GM18519 (cell line): Measurements from ENCODE around the gene S100A4.

Experiments used
- ATAC-seq: cut with Tn5 transposase; IDR thresholded peaks from one replicate; pipeline ENCODE4 v1.9.1; 2021; ENCODE audit warnings: mild to moderate bottlenecking, moderate library complexity; ENCODE audit not compliant: unreplicated experiment, low FRiP score

Gene S100A4

GRCh38 chr1:153549741-153550397 is 4.3 kb upstream of the S100A4 start:
- no peak for ATAC-seq

DNA sequence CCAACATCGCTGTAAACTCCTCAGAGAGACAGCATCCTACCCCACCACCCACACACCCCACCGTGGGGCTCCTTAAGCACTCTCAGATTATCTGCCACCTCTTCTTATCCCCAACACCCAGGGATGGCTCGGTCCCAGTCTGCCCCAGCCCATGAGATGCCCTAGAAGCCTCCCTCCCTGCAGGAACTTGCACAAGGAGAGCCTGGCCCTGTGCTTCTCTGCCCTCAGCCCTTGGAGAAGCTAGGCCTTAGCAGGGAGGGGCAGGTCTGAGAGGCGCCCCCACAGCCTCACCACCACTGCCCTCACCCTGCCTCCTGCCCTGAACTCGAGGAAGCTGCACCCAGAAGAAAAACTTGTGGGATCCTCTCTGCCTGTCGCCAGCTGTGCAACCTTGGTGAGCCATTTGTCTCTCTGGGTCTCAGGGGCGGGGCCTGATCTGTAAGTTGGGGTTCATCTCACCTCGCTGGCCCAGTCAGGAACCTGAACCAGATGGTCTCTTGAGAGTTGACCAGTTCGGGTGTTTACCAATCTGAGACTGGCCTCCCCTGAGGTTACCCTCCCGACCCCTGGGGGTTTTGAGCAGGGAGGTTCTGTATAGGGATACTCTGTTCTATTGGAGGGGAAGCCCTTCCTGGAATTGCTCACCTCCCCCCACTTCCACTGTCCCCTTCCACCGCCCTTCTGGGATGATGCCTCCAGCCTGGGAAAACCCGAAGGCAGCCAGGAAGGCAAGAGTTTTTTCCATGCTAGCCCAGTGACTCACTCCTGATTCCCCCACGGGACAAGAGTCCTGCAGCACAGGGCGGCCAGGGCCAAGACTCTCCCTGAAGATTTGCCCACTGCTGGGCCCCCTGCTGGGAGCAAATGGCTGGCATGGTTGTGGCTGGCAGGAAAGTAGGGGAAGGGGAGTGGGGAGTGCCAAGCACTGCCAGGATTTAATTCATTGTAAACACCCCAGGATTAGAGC is 3.4 kb upstream of the S100A4 start, which contains the start of gene S100A3:
TSS of gene S100A3 (minus strand) at position 537 of the 967 bp plus-strand sequence. CDS start 773 bp downstream, outside the sequence.
- ATAC-seq, result no peak

- ATAC-seq, result no peak
These were observed 2.2 kb upstream of the S100A4 start for GRCh38 chr1:153547560-153548551.

- no peak for ATAC-seq
These were observed 1.4 kb upstream of the S100A4 start for GRCh38 chr1:153546796-153547559.

- ATAC-seq, result no peak
These were observed 765 bp upstream of the S100A4 start for GRCh38 chr1:153546371-153546770.

DNA sequence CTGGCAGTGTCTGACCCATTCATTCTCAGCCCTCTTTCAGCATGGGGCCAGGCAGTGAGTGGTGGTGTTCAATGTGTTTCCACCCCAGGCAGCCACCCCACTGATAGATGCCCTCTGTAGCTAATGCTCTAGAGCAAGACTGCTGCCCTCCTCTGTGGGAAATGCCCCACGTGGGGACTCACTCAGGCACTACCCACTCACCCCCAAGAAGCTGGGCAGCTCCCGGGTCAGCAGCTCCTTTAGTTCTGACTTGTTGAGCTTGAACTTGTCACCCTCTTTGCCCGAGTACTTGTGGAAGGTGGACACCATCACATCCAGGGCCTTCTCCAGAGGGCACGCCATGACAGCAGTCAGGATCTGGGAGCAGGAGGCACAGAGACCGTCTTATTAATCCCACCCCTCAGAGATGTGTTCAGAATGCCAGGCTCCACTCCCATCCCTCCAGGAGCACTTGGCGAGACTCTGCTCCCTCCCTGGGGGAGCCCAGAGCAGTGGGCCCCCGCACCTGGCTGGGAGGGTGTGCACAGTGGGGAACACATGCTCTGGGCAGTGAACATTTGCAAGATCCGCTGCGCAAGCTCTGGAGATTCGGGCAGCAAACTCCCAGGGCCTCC is 1.0 kb downstream of the S100A4 start:
- no peak for ATAC-seq

DNA sequence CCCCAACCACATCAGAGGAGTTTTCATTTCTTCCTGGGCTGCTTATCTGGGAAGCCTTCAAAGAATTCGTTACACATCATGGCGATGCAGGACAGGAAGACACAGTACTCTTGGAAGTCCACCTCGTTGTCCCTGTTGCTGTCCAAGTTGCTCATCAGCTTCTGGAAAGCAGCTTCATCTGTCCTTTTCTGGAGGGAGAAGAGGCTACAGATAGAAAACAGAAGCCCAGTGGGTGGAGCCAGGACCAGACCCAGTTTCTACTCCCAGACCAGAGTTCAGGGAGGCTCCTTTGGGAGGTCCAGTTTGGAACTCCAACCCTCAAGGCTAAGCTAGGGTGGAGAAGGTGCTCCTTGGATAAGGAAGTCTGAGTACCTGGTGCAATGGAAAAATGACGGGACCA is 1.9 kb downstream of the S100A4 start:
- ATAC-seq, result no peak

GRCh38 chr1:153542956-153543711 is 2.5 kb downstream of the S100A4 start:
- no peak for ATAC-seq

DNA sequence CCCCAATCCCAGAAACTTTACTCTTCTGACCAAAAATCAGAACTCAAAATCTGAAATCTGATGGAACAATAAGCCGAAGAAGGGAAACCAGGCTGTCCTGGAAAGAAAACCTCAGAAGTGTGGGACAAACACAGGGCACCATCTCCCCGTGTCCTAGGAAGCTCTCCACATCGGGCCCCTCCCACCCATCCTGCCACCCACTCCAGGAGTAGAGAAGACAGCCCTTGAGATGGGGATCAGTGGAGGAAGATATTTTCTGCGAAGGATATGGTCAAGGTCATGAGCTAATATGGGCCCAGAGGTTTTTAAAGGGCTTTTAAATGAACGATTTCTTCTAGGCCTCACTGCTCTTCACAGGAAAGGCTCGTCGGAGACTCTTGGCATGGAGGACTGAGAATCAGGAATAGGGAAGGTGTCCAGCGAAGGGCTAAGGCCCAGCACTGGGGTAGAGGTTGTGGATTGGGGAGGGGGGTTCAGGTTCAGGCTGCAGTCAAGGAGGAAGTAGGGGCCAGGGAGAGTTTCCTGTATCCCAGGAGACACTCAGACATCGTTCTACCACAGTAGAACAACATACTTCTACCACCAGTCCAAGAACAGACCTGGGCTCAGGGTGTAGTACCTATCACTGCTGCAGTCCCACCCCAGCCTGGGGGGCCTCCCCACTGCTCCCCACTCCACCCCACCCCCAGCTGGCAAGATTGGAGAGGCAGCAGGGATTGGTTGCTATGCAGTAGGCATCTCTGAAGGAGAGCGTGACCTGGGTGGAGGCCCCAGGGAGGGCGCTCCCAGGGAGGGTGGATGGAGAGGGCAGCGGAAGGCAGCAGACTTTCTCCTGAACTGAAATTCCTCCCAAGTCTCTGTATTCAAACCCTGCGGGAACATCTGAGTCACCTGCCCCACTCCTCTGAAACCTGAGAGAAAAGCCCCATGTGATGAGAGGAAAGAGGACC is 3.7 kb downstream of the S100A4 start:
- ATAC-seq, result no peak

GRCh38 chr1:153540394-153541361 is 4.9 kb downstream of the S100A4 start, which contains the start of gene S100A5:
Gene S100A5 (minus strand): TSS chr1:153540934. CDS start chr1:153540191, 743 bp downstream.
- ATAC-seq, result no peak

- ATAC-seq, result no peak
These were observed 6.1 kb downstream of the S100A4 start for GRCh38 chr1:153539395-153540093.

GRCh38 chr1:153538315-153538821 is 7.2 kb downstream of the S100A4 start:
- ATAC-seq, result no peak

GRCh38 chr1:153537376-153537730 is 8.3 kb downstream of the S100A4 start:
- ATAC-seq, result no peak

DNA sequence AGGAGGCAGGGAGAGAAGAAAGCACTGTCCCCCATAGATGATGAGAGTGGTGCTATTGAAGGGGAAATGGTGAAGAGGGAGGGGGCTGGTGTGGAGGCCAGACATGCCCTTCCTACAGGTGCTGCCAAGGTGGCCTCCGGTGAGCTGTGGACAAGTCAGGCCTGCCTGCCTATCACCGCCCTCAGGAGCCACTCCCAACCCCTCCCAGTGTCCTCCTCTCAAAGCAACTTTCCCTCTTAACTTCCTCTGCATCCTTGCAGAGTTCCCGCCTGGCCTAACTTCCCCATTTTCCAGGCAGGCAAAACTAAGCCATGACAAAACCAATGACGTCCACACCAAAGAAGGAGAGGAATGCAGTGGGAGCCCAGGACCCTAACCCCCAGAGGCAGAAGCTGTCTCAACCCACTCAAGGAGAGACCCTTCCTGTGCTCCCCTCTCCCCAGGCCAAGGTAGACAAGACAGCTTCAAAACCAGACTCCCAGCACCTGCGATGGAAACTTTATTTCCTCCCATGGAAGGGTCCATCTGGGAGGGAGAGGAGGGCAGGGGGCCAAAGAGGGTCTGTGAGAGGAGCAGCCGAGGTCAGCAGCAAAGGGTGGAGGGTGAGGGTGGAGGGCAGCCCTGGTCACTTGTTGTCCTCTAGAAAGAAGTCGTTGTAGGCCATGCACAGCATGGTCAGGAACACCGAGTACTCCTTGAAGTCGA is 8.8 kb downstream of the S100A4 start:
- no peak for ATAC-seq
